Epithelial cell of proximal tubule (primary cell): ENCODE data around the gene CDH4. TPM values are rescaled to one million over a fixed set of nuclear protein-coding genes. Genes with fewer than 3 reads are reported as not detected.

Experiments
- DNase-seq: peaks from one replicate; pipeline ENCODE4 v3.0.0-alpha.2; 2011; ENCODE audit warnings: low read depth
- H3K4me3 ChIP-seq: 2 replicates; pipeline ENCODE4 v1.5.1; 2011; ENCODE audit warnings: low read depth, mild to moderate bottlenecking, low read length
- total RNA-seq: library from RNA; depleted of rRNA; stranded (reverse); fragments of >200 nt; gene quantifications from 2 replicates; pipeline ENCODE4 v1.2.3, GENCODE V29; 2015
- TF ChIP-seq, protein P1 (sequence below): conservative IDR thresholded peaks from 2 replicates; pipeline ENCODE4 v1.5.1; 2012; ENCODE audit warnings: low read depth, mild to moderate bottlenecking, low read length

Gene CDH4
- total RNA-seq, 1 donor from 2014 or later = 17.1 TPM

DNA sequence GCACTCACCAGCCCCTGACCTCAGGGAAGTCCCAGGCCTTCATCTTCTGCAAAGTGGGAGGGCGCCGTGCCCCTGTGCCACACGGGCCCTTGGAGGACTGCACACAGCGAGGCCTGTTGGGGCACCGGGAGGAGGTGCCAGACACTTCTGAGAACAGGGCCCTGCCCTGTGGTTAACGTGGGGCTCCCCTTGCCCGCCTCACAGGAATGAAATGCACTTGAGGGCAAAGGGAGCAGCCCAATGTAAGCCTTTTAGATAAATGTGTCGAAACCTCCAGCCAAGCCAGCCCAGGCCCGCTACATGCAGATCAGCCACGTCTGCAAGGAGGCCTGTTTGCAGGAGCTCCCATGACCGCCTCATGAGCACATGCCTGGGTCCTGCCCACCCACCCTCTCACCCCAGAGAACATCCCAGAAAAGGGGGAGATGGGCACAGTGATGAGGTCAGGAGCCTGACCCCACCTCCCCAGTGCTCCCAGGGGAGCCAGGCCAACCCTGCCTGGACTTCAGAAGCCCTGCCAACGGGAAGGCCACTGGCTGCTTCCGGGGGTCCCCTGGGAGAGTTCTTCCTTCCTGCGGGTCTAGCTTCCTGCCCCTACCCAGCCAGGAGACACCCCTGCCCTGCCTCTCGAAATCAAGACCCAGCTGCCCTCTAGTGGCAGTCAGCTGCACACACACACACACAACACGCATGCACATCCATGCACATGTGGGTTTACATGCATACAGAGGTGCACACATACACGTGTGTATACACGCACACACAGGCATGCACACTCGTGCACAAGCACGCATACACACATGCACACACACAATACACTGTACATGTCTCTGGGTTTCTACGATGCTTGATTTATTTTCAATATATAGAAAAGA, 634.9 kb downstream of the CDH4 start:
- TF ChIP-seq, protein P1, sequence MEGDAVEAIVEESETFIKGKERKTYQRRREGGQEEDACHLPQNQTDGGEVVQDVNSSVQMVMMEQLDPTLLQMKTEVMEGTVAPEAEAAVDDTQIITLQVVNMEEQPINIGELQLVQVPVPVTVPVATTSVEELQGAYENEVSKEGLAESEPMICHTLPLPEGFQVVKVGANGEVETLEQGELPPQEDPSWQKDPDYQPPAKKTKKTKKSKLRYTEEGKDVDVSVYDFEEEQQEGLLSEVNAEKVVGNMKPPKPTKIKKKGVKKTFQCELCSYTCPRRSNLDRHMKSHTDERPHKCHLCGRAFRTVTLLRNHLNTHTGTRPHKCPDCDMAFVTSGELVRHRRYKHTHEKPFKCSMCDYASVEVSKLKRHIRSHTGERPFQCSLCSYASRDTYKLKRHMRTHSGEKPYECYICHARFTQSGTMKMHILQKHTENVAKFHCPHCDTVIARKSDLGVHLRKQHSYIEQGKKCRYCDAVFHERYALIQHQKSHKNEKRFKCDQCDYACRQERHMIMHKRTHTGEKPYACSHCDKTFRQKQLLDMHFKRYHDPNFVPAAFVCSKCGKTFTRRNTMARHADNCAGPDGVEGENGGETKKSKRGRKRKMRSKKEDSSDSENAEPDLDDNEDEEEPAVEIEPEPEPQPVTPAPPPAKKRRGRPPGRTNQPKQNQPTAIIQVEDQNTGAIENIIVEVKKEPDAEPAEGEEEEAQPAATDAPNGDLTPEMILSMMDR = peak; percentile 87
- no peak overlapping the region for H3K4me3 ChIP-seq
- no peak for DNase-seq

DNA sequence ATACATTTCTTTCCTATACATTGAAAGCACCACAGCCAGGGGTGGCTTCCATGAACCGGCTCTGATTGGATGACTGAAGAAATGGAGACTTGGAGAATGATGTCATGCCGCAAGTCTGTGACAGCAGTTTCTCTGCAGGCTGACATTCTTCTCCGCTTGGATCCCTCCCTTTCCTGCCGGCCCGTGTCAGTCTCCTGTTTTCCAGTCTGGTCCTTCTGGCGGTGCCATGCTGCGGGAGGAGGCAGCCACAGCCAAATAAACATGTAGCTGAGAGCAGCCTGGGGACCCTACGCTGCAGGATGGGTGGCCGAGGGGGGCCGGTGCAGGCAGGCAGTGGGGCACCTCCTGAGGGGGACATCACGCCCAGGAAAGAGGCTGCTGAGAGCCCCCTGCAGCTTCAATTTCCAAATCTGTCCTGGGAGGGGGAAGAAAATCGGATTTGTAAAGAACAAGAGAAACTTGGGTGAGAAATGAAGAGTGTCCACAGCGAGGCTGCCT, 635.6 kb downstream of the CDH4 start:
- TF ChIP-seq, protein P1 = no peak
- no peak for DNase-seq
- H3K4me3 ChIP-seq = no peak overlapping the region

DNA sequence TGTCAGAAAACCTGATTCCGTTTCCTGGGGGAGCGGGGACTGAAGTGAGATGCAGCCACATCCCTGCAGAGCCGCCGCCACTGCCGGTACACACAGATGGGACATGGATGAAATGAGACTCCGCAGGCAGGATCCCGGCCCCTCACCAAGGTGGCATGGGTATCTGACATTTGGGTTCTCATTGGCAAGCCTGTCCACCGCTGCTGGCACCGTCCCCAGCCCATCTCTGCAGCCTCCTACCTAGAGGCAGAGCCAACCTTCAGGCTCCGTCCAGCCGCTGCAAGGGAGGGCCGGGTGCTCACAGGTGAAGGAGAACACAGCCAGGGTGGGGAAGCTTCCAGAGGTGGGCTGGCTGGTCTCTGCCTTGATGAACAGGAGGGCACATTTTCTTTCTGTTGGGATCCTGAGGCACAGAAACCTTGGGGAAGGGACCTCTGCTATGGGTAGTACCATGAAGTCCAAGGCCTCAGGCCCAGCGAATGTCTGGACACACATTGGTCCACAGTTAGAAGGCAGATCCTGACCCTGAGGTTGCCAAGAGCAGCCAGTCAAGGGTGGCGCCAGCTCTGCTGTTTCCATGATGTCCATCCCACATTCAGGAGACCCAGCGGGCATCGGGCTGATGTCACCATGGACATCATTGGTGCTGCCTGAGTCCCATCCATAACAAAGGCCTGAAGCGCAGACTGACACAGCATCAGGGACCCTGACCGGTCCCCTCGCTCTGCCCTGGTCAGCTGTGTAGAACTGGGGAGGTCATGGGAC, 636.2 kb downstream of the CDH4 start:
- no peak overlapping the region for H3K4me3 ChIP-seq
- DNase-seq = no peak
- TF ChIP-seq, protein P1 = no peak

DNA sequence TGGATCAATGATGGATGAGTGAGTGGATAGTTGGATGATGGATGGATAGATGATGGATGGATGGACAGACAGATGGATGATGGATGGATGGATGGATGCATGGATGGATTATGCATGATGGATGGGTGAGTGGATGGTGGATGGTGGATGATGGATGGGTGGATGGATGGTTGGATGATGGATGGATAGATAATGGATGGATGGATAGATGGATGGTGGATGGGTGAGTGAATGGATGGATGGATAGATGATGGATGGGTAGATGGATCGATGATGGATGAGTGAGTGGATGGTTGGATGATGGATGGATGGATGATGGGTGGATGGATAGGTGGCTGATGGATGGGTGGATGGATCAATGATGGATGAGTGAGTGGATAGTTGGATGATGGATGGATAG, 637.6 kb downstream of the CDH4 start:
- no peak for DNase-seq
- no peak overlapping the region for H3K4me3 ChIP-seq
- TF ChIP-seq, protein P1 = no peak

DNA sequence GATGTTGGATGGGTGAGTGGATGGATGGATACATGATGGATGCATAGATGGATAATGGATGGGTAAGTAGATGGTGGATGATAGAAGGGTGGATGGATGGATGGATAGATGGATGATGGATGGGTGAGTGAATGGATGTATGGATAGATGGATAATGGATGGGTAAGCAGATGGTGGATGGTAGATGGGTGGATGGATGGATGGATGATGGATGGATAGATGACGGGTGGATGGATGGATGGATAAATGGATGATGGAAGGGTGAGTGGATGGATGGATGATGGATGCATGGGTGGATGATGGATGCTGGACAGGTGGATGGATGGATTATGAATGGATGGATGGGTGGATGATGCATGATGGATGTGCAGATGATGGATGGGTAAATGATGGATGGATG, 638.1 kb downstream of the CDH4 start:
- TF ChIP-seq, protein P1 = no peak
- no peak overlapping the region for H3K4me3 ChIP-seq
- no peak for DNase-seq

DNA sequence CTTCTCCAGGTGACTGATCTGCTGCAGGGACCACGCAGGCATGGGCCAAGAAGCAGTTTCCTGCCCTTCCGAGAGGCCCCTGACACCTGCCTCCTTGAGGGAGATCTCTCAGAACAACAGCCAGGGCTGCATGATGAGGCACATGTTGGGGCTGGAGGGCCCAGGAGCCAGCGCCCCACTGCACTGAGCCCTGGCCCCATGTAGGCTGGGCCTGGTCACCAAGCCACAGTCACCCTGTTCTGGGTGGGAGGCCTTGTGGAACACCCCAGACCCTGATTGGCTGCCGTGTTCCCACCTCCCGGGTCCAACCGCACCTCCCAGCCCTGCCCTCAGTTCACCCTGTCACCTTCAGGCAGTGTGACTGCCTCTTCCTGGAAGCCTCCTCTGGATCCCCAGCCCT, 639.4 kb downstream of the CDH4 start:
- TF ChIP-seq, protein P1 = no peak
- no peak for DNase-seq
- no peak overlapping the region for H3K4me3 ChIP-seq
